Suprapubic skin (tissue), 4 donors: Measurements from ENCODE around the gene PFN1.

ENCODE experiments used
- EP300 ChIP-seq: sonication (generic); formaldehyde crosslinking; IDR thresholded peaks from one replicate; pipeline ENCODE4 v1.6.1; 2017; ENCODE audit warnings: antibody characterized with exemption
- POLR2A ChIP-seq, 2 donors: fragments of 450-650 bp; IDR thresholded peaks; one replicate each; pipeline ENCODE4 v1.6.1; 2017; ENCODE audit warnings: antibody characterized with exemption in 2 of 2, mild to moderate bottlenecking in 2 of 2, moderate library complexity in 2 of 2
- POLR2AphosphoS5 ChIP-seq, 3 donors: sonication (generic); formaldehyde crosslinking; IDR thresholded peaks; one replicate each; pipeline ENCODE4 v1.6.1; 2017; ENCODE audit warnings: antibody characterized with exemption in 3 of 3
- TF ChIP-seq, protein P1 (sequence below), 2 donors: fragments of 200-600 bp in 1 of 2; fragments of 450-650 bp in 1 of 2; sonication (generic) in 1 of 2; IDR thresholded peaks; one replicate each; pipeline ENCODE4 v1.5.1; 2016 to 2019; ENCODE audit warnings: antibody characterized with exemption in 2 of 2, mild to moderate bottlenecking in 1 of 2, moderate library complexity in 1 of 2

DNA sequence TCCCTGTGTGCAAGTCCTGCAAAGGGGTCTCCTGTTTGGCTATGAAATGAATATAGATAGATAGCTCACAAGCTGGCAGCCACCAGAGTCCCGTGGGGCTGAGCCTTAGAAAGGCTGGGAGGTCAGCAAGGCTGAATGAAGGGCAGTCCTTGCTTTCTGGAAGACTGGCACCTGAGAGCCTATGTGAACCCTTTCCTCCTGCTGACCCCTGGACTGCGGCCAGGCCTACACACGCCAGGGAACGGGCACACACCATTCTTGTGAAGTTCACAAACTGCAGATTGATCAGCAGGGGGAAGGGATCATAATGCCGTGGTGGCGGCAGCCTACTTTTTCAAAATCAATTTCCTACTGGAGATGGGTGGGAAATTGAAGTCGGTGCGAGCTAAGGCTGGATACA, 50.0 kb downstream of the PFN1 start:
- no peak for TF ChIP-seq POLR2AphosphoS5 (IDR thresholded peaks at IDR 0.05)
- no peak for TF ChIP-seq EP300
- TF ChIP-seq, protein P1, sequence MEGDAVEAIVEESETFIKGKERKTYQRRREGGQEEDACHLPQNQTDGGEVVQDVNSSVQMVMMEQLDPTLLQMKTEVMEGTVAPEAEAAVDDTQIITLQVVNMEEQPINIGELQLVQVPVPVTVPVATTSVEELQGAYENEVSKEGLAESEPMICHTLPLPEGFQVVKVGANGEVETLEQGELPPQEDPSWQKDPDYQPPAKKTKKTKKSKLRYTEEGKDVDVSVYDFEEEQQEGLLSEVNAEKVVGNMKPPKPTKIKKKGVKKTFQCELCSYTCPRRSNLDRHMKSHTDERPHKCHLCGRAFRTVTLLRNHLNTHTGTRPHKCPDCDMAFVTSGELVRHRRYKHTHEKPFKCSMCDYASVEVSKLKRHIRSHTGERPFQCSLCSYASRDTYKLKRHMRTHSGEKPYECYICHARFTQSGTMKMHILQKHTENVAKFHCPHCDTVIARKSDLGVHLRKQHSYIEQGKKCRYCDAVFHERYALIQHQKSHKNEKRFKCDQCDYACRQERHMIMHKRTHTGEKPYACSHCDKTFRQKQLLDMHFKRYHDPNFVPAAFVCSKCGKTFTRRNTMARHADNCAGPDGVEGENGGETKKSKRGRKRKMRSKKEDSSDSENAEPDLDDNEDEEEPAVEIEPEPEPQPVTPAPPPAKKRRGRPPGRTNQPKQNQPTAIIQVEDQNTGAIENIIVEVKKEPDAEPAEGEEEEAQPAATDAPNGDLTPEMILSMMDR (IDR thresholded peaks at IDR 0.05): no peak
- no peak for TF ChIP-seq POLR2A (IDR thresholded peaks at IDR 0.05)
